OCI-LY1 (cell line): ENCODE results near the gene NDUFAF2.

Source experiments
- H2AFZ ChIP-seq: fragments of 200-600 bp; sonication (generic), shearing (Covaris generic); 2 replicates; pipeline ENCODE4 v1.6.0; 2014; ENCODE audit warnings: antibody characterized with exemption, mild to moderate bottlenecking, low read length
- H3F3A ChIP-seq: fragments of 200-600 bp; sonication (generic), shearing (Covaris generic); 2 replicates; pipeline ENCODE4 v1.6.0; 2014; ENCODE audit warnings: mild to moderate bottlenecking, antibody characterized with exemption, low read length, moderate library complexity; ENCODE audit not compliant: insufficient read depth
- H3K27ac ChIP-seq: fragments of 200-600 bp; sonication (generic); 2 replicates; pipeline ENCODE4 v1.5.1; 2014; ENCODE audit warnings: low read length, mixed run types, mild to moderate bottlenecking, low read depth; ENCODE audit not compliant: poor library complexity, severe bottlenecking
- H3K27me3 ChIP-seq: fragments of 200-600 bp; sonication (generic); 2 replicates; pipeline ENCODE4 v1.6.0; 2014; ENCODE audit warnings: antibody characterized with exemption, mild to moderate bottlenecking, low read length, moderate library complexity; ENCODE audit not compliant: insufficient read depth
- H3K36me3 ChIP-seq: fragments of 200-600 bp; sonication (generic); 2 replicates; pipeline ENCODE4 v1.6.1; 2014; ENCODE audit warnings: mild to moderate bottlenecking, antibody characterized with exemption, low read length, moderate library complexity, mixed read lengths; ENCODE audit not compliant: insufficient read depth
- H3K4me1 ChIP-seq: fragments of 200-600 bp; sonication (generic); 2 replicates; pipeline ENCODE4 v1.5.1; 2014; ENCODE audit warnings: mild to moderate bottlenecking, low read length, moderate library complexity; ENCODE audit not compliant: insufficient read depth, severe bottlenecking
- H3K4me2 ChIP-seq: fragments of 200-600 bp; sonication (generic), shearing (Covaris generic); 2 replicates; pipeline ENCODE4 v1.6.1; 2014; ENCODE audit warnings: low read length
- H3K4me3 ChIP-seq: fragments of 200-600 bp; sonication (generic); 2 replicates; pipeline ENCODE4 v1.5.1; 2014; ENCODE audit warnings: low read length, low read depth, mild to moderate bottlenecking, mixed read lengths; ENCODE audit not compliant: poor library complexity, severe bottlenecking
- H3K79me2 ChIP-seq: fragments of 200-600 bp; shearing (Covaris generic); 2 replicates; pipeline ENCODE4 v1.6.1; 2016; ENCODE audit warnings: mixed run types, low read length, mixed read lengths; ENCODE audit not compliant: insufficient read depth
- H3K9ac ChIP-seq: fragments of 200-600 bp; sonication (generic), shearing (Covaris generic); 2 replicates; pipeline ENCODE4 v1.6.1; 2014; ENCODE audit warnings: mild to moderate bottlenecking, low read length, mixed read lengths
- H3K9me2 ChIP-seq: fragments of 200-600 bp; sonication (generic), shearing (Covaris generic); 2 replicates; pipeline ENCODE4 v1.6.1; 2014; ENCODE audit warnings: low read depth, mild to moderate bottlenecking, low read length, mixed read lengths
- H3K9me3 ChIP-seq: fragments of 200-600 bp; shearing (Covaris generic); 2 replicates; pipeline ENCODE4 v1.6.1; 2014; ENCODE audit warnings: low read length, mixed read lengths
- H4K20me1 ChIP-seq: fragments of 200-600 bp; sonication (generic), shearing (Covaris generic); 2 replicates; pipeline ENCODE4 v1.6.0; 2016; ENCODE audit warnings: mild to moderate bottlenecking, low read length; ENCODE audit not compliant: insufficient read depth
- EZH2 ChIP-seq: fragments of 200-600 bp; sonication (generic), shearing (Covaris generic); IDR thresholded peaks from 2 replicates; pipeline ENCODE4 v1.8.0; 2017; ENCODE audit warnings: borderline replicate concordance, mixed run types, mild to moderate bottlenecking, antibody characterized with exemption, low read length, moderate library complexity, mixed read lengths
- TF ChIP-seq, protein P1 (sequence below): fragments of 200-600 bp; sonication (generic), shearing (Covaris generic); IDR thresholded peaks from 2 replicates; pipeline ENCODE4 v1.5.1; 2017; ENCODE audit warnings: mild to moderate bottlenecking, antibody characterized with exemption, low read length, moderate library complexity, mixed read lengths

The NDUFAF2 gene

DNA sequence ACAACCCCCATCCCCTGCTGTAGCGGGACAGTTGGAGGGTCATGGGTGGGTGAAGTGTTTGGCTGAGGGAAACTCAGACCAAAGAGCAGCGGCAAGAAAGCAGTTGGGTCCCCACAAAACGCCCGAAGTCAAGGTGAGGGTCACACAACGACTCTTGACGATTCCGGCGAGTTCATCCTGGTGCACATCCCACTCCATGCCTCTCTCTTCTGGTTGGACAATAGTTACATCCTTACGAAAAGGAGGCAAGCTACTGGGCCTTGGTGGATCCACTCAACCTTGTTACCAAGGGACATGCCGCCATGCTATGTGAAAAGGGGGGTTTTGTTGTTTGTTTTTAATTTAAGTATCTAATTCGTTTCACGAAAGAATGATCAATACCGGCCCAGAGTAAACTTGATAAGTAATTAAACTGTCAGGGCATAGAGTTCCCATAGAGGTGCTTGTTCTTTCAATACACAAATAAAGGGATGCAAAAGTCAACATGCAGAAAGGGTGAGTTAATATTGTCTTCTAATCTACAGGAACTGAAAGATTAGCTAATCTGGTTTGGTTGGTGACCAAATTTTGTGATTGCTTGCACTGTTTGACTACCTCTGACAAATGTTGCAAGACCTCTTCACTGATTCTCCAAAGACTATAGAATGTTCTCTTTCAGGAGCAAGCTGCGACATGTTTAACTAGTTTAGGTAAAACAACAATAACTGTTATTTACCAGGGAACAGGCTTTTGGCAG lies 218.0 kb downstream of the NDUFAF2 start:
- Histone ChIP-seq H3K79me2 (peaks cover 31% of the 10 kb centered on the region), H2AFZ (no peak overlapping the region; the same call in 1 of the 2 replicates), H3K4me3 (peak overlapping the region; percentile 95), H3K9me2 (no peaks in the 10 kb centered on the region), H3K9ac (peak overlapping the region; percentile 96), H3K36me3 (peaks cover 30% of the 10 kb centered on the region), H3K9me3 (no peaks in the 10 kb centered on the region), H3K27ac (peak overlapping the region; percentile 52), H3K27me3 (no peaks in the 10 kb centered on the region), H4K20me1 (no peaks in the 10 kb centered on the region), H3K4me2 (peak overlapping the region; percentile 76), H3K4me1 (peaks cover 30% of the 10 kb centered on the region), H3F3A (no peaks in the 10 kb centered on the region)
- TF ChIP-seq EZH2, result no peak
- TF ChIP-seq, protein P1, sequence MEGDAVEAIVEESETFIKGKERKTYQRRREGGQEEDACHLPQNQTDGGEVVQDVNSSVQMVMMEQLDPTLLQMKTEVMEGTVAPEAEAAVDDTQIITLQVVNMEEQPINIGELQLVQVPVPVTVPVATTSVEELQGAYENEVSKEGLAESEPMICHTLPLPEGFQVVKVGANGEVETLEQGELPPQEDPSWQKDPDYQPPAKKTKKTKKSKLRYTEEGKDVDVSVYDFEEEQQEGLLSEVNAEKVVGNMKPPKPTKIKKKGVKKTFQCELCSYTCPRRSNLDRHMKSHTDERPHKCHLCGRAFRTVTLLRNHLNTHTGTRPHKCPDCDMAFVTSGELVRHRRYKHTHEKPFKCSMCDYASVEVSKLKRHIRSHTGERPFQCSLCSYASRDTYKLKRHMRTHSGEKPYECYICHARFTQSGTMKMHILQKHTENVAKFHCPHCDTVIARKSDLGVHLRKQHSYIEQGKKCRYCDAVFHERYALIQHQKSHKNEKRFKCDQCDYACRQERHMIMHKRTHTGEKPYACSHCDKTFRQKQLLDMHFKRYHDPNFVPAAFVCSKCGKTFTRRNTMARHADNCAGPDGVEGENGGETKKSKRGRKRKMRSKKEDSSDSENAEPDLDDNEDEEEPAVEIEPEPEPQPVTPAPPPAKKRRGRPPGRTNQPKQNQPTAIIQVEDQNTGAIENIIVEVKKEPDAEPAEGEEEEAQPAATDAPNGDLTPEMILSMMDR, result no peak

DNA sequence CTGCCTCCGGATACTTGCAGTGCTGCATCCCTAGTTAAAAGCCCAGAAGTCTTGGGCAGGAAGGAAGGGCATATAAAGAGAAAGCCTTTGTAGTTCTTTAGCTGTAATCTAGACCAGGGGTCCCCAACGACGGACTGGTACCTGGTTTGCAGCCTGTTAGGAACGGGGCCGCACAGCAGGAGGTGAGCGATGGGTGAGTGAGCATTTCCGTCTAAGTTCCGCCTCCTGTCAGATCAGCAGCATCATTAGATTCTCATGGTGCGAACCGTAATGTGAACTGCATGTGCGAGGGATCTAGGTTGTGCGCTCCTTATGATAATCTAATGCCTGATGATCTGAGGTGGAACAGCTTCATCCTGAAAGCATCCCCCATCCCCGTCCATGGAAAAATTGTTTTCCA lies 218.9 kb downstream of the NDUFAF2 start:
- no peaks in the 10 kb centered on the region for H3K9me2 ChIP-seq
- no peak overlapping the region for H3K9ac ChIP-seq
- peaks cover 30% of the 10 kb centered on the region for H3K4me1 ChIP-seq
- H3K79me2 ChIP-seq, result peaks cover 25% of the 10 kb centered on the region
- peaks cover 21% of the 10 kb centered on the region for H3K36me3 ChIP-seq
- peak overlapping the region; percentile 95 for H3K4me3 ChIP-seq
- no peak for TF ChIP-seq EZH2
- TF ChIP-seq, protein P1, result no peak
- H3K4me2 ChIP-seq, result peak overlapping the region; percentile 76
- no peak overlapping the region for H2AFZ ChIP-seq
- H4K20me1 ChIP-seq, result no peaks in the 10 kb centered on the region
- no peaks in the 10 kb centered on the region for H3F3A ChIP-seq
- no peak overlapping the region for H3K27ac ChIP-seq
- no peaks in the 10 kb centered on the region for H3K9me3 ChIP-seq
- no peaks in the 10 kb centered on the region for H3K27me3 ChIP-seq

DNA sequence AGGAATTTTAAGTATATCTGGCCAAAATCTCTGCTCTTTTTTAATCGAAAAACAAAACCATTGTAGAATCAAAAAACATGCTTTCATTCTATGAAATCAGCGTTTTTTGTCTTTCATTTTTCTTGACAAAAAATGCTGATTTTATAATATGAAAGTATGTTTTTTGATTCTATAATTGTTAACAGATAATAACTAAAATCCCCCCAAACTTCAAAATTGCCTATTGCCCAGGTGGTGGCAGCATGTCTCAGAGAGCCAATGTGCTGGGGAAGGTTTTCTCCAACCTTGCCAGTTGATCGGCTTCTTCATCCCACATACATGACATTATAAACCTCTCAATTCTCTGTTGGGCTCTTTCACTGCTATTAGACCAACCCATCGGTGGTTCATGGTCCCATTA lies 222.4 kb downstream of the NDUFAF2 start:
- no peaks in the 10 kb centered on the region for H3F3A ChIP-seq
- no peaks in the 10 kb centered on the region for H4K20me1 ChIP-seq
- no peak overlapping the region for H3K4me3 ChIP-seq
- H3K9me3 ChIP-seq, result no peaks in the 10 kb centered on the region
- H3K36me3 ChIP-seq, result no peaks in the 10 kb centered on the region; the same call in 1 of the 2 replicates
- H3K9ac ChIP-seq, result no peak overlapping the region
- H3K27ac ChIP-seq, result no peak overlapping the region
- no peaks in the 10 kb centered on the region for H3K79me2 ChIP-seq
- H3K4me2 ChIP-seq, result no peak overlapping the region
- no peak for TF ChIP-seq EZH2
- TF ChIP-seq, protein P1, result peak; percentile 45
- no peak overlapping the region for H2AFZ ChIP-seq
- peaks cover 16% of the 10 kb centered on the region for H3K4me1 ChIP-seq
- H3K27me3 ChIP-seq, result no peaks in the 10 kb centered on the region
- no peaks in the 10 kb centered on the region for H3K9me2 ChIP-seq
